Activated CD8-positive, alpha-beta memory T cell treated with anti-CD3 and anti-CD28 coated beads for 48 hours (primary cell): ENCODE measurements around the gene MROH8.

Experiments
- DNase-seq, 3 experiments: peaks; one replicate each; pipeline ENCODE4 v3.0.0-alpha.2; 2020; ENCODE audit warnings: low read depth in 2 of 3, low spot score in 2 of 3

The MROH8 gene

DNA sequence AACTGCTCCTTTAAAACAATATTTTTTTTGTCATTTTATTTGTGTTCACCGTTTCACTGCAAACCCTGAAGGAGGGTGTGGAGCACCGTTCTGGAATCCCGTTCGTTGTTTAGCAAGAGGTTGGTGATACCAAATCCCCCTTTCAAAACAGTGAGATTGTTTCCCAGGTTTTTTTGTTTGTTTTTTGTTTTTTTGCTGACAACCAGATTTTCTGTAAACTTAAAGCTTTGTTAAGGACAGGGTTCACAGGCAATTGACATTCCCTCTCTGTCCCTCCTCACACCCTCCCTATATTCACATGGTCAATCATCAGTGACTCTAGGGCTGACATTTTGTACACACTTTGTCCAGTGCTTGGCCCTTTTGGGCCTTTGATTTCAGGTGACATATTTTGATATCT lies 21.0 kb upstream of the MROH8 start:
- DNase-seq: no peak

DNA sequence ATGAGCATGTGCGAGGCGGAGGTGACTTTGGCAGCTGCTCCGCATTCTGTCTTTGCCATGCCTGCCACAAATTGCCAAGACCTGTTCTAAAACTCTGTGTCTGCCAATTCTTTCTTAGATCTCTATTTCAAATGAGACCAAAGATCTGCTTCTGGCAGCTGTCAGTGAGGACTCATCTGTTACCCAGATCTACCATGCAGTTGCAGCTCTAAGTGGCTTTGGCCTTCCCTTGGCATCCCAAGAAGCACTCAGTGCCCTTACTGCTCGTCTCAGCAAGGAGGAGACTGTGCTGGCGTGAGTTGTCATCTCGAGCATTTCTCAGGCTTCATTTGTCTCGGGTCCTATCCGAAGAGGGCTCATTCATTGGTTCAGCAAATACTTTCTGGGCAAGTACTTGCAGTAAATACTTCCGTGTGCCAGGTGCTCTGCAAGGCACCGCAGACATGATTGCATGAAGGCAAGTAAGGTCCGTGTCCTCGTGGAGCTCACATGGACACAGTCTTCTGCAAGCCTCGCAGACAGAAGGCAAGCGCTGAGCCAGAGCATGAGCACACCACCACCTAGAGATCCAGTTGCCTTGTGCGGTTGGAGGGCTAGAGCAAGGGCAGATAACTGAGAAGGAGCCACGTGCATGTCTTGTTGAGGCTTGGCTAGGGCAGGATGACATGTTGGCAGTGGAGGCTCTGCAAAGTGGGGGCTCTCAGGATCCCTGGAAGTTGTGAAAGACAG lies 19.7 kb upstream of the MROH8 start:
- DNase-seq: no peak

DNA sequence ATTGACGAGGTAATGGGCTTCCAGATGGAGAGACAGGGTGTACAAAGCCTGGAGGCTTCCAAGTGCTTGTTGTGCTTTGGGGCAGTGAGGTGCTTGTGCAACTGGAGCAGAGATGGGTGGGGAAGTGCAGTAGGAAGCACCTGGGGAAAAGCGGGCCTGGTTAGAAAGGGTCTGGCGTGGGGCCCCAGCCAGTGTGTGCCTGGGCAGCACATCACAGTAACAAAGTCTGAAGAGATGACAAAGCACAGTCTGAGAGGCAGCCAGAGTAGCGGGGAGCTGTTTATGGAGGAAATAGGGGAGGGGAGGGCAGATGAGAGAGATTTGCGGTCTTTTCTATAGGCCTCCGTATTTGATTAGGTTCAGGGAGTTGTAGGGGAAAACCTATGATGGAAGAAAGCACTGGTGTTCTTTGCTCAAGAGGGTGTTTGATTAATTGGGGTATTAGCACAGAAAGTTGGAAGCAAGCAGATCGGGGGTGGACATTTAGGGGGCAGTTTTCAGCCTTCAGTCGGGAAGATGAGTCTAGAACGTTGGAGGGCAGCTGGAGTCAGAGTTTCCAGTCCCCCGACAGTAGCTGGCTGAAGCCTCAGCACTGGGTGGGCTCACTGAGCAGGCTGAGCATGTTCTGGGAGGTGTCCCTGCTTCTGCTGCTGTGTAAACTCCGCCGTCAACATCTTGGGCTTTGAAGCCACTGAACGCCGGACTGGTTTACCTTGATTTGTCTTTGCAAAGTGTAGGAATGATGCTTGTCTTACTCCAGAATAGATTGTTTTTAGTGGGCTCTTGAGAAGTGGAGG lies 15.5 kb upstream of the MROH8 start:
- DNase-seq: no peak

DNA sequence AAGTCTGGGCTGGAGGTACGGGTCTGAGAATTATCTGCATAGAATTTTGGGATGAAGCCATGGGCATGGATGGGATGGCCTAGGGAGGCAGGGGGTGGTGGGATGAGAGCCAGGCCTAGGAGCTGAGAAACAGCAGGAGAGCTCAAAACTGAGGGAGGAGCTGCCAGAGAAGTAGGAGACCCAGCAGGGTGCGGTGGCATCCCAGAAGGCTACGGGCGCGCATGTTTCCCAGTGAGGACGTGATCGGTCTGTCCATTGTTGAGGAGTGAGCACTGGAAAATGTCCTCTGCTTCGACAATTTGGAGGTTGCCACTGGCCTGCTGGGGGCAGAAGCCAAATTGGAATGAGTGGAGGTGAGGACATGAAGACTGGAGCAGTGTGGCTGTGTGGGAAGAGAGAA lies 14.5 kb upstream of the MROH8 start:
- no peak for DNase-seq

DNA sequence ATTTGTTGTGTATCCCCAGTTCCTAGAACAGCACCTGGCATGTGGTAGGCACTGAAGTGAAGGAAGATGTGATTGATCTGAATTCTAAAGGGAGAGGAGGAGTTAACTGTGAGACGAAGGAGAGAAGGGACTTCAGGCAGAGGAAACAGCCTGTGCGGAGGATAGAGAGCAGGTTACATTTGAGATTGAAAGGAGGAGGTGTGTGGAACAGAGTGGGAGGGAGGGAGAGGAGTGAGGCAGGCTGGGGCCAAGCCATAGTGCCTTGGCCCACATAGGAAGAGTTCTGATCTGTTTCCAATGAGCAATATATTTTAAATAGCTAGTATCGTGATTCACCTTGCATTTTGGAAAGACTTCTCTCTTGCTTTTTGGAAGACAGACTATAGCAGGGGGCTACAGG lies 13.9 kb upstream of the MROH8 start:
- no peak for DNase-seq

DNA sequence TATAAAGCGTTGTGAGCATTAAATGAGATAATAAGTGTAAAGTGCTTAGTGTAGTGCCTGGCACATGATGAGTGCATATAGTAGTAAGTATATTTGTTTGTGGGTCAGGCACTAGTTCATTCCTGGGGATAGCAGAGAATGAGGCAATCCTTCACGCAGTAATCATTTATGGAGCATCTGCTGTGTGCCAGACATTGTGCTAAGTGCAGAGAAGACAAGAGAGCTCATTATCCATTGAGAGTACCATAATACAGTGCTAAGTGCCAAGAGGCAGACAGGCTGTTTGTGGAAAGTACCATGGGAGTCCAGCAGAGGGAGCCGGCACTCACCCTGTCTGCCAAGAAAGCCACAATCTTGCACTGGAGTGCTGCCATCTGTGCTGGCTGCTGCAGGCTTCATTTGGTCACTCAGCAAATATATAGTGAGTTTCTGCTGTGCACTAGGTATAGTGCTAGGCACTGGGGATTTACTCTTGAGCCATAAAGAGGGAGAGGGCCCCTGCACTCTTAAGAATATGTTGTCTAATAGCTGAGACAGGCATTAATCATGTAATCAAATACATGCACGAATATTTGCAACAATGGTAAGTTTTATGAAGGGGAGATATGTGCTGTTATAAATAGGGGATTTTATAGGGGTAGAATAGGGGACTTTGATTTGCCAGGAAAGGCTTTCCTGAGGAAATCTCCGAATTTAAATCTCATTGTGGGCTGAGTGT lies 12.9 kb upstream of the MROH8 start:
- peak; percentile 32 to 43 (median 40) for DNase-seq

DNA sequence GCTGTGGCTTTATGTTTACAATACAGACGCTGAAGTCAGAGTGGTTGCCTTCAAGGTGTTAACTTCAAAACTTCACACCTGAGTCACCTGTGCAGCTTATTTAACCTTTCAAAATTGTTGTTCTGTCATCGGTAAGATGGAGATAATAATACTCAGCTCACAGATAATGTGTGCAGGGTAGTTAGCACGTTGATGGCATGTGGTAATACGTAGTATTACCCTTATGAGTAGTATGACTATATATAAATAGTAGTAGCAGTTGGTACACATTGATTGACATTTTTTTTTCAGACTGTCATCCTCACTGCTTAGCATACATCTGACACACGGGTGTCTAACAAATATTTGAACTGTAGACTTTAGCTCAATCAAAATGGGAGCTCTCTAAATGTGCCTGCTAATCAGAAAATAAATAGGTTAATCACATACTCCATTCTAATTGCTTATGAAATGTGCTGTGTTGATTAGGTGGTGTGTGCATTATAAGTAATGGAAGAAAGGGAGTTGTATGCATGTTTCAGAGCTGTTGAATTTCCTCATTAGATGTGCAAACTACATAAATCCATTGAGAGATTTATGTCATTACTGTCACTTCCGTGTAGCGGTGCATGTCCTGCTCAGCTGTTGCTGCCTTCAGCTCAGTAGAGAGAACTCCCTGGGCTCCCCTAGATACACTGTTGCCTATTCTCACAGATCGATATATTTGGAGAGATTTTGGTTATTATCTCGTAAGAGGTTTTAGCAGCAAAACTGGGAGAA lies 11.2 kb upstream of the MROH8 start:
- DNase-seq: no peak

DNA sequence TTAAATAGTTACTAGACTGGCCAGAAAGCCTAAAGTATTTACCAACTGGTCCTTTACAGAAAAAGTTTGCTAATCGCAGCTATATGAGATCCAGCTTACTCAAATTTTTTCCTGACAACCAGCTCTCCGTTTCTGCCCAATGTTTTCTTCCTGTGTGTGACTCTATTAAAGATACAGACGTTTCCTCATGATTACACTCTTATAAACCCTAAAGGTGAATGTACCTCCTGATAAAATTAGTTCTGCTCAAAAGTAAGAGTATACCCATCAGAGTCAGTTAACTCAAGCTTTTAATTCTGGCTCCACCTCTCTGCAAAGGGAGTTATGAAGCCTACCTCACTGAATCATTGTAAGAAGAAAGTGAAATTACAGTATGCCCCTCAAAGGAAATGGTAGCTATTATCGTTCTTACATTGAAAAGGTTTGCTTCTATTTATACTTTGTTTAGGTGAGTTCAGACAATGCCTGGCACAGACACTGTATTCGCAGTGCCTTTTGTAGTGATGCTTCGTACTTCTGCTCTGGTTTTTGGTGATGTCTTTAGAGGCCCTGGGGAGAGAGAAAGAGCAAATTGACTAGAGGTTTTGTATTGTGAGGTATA lies 10.2 kb upstream of the MROH8 start:
- no peak for DNase-seq

DNA sequence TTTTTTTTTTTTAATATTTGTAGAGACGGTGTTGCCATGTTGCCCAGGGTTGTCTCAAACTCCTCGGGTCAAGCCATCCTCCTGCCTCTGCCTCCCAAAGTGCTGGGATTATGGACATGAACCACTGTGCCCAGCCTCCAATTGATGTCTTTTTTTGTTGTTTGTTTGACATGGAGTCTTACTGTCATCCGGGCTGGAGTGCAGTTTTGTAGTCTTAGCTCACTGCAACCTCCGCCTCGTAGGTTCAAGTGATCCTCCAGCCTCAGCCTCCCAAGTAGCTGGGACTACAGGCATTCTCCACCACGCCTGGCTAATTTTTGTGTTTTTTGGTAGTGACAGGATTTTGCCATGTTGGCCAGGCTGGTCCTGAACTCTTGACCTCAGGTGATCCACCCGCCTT lies 9.4 kb upstream of the MROH8 start:
- DNase-seq: no peak

DNA sequence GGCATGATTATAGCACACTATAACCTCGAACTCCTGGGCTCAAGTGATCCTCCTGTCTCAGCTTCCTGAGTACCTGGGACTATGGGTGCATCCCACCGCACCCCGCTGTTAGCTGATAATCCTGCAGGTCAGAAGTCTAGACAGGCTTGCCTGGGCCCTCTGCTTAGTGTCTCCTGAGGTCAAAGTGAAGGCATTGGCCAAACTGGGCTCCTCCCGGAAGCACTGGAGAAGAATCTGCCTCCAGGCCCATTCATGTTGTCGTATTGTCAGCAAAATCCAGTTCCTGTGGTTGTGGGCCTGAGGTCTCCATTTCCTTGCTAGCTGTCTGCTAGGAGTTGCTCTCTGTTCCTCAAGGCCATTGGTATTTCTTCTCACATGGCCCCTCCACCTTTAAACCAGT lies 6.3 kb upstream of the MROH8 start:
- DNase-seq: no peak

DNA sequence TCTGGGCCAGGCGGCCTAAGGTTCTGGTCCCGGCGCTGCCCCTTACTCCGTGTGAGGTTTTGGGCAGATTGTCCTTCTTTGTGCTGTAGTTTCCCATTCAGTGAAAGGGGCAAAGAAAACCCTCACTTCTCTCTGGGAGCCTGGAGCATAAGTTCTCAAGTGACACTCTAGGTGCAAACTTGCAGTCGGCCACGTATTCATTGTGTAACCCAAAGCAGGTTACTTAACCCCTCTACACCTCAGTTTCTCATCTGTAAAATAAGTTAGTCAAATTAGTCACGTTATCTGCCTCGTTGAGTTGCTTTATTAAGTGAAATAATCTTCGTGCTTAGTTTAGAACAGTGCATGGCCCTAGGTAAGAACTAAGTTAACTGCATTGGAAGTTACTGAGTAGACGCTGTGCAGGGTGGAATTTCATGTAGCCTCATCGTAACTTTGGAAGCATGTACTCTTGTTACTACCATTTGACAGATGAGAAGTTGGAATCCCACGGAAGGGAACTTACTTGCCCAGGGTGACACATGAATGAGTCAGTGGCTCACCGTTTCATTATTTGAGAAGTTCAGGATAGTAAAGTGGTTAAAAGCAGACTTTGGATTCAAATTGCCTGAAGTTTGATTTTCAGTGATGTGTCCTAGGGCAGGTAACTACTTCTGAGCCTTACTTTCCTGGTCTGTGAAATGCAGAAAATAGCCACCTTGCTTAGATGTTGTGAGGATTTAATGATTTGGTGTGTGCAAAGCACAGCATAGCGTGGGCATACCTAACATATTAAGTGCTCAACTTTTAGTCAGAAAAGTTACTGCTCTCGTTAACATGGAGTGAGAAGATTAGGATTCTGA lies 556 bp upstream of the MROH8 start:
- no peak for DNase-seq

DNA sequence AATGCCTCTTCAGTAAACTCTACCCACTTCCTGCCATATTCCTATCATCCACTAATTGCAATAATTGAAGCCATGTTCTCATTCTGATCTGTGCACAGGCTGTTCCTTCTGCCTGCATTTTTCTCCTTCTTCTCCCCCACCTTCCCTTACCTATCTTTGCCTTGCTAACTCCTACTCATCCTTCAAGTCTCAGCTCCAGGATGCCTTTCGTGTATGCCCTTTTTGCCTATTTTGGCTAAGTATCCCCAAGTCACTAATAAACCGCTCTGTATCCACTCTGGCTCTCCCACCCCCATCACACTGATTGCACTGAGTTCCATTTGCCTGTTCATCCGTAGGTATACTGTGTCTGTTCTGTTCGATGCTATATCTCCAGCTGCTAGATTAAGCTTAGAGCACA lies 6.5 kb downstream of the MROH8 start:
- no peak for DNase-seq

DNA sequence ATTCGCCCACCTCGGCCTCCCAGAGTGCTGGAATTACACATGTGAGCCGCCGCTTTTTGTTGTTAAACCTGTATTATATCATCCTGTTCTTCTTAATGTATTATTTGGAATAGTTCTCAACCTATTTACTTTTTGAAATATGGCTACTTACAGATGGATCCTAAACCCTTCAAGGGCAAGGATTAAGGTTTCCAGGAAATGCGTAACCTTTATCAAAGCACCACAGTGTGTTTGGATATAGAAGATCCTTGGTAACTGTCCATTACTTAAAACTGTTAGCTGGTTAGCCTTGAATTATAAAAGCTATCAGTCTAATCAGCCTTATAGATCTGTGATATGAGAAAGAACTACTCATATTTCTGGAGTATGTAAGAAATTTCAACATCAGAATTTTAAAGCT lies 12.5 kb downstream of the MROH8 start:
- DNase-seq: no peak

DNA sequence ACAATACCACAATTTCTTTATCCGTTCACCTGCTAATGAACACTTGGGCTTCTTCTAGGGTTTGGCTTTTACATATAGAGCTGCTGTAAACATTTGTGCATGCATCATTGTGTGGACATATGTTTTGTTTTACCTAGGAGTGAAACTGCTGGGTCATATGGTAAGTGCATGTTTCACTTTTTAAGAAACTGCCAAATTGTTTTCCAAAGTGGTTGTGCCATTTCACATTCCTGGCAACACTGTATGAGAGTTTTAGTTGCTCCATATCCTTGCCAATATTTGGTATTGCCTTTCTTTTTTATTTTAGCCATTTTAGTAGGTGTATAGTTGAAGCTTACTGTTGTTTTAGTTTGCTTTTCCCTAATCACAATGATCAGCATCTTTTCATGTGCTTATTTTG lies 14.3 kb downstream of the MROH8 start:
- DNase-seq: no peak

DNA sequence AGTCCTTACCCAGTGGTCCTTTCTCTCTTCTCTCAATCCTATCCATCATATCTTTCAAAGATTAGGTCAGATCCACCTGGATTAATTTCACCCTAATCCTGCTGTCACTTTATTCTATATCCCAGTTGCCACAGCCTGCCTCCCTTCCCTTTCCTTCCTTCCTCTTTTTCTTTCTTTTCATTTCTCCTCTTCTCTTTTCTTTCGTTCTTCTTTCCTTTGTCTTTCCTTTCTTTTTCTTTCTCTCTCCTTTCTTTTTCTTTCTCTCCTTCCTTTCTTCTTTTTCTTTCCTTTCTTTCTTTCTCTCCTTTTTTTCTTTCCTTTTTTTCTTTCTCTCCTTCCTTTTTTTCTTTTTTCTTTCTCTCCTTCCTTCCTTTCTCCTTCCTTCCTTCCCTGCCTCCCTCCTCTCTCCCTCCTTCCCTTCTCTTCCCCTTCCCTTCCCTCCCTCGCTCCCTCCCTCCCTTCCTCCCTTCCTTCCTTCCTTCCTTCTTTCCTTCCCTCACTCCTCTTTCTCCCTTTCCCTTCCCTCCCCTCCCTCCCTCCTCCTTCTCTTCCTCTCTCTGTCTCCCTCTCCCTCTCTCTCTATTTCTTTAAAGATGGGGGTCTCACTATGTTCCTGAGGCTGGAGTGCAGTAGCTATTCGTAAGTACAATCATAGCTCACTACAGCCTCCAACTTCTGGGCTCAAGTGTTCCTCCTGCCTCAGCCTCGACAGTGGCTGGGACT lies 15.4 kb downstream of the MROH8 start:
- no peak for DNase-seq

DNA sequence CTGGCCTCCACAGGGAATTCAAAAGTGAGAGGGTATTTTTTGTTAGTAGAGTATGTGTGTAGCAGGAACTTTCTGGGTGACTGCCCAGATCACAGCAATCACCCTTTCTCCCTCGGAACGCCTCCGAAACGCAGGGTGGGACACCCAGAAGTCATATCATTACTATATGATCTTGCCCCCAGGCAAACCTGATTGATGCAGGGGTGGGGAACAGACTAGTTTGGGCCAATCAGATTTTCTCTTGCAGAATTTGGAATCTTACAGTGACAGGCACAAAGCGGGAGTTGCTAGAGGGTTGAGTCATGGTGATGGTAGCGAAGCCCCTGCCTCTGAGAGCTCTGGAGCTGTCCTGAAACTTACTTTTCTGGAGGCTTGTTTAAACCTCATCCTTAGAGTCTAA lies 16.7 kb downstream of the MROH8 start:
- DNase-seq: no peak

DNA sequence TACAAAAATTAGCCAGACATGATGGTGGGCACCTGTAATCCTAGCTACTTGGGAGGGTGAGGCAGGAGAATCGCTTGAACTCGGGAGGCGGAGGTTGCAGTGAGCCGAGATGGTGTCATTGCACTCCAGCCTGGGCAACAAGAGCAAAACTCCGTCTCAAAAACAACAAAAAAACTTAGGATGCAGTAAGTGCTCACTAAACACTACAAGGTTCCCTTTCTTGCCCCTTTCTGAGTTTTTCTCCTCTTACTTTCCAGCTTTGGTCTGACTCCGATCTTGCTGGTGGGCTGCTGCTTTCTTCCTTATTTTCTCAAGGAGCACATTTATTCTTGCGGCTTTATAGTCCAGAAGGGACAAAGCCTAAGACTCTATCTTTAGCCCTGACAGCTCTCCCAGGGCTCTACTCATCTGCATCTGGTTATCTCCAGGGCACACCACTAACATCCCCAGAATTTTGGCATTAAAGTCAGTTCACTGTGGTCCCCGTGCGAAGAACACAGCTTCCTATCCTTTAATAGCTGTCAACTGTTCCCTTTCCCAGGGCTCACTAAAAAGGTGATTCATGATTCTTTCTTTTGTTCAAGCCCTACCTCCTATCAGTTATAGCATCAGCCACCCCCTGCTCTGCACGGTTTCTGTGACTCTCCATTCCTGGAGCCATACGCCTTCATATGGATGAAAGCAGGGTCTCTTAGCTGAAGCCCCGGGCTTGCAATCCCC lies 17.4 kb downstream of the MROH8 start:
- no peak for DNase-seq

DNA sequence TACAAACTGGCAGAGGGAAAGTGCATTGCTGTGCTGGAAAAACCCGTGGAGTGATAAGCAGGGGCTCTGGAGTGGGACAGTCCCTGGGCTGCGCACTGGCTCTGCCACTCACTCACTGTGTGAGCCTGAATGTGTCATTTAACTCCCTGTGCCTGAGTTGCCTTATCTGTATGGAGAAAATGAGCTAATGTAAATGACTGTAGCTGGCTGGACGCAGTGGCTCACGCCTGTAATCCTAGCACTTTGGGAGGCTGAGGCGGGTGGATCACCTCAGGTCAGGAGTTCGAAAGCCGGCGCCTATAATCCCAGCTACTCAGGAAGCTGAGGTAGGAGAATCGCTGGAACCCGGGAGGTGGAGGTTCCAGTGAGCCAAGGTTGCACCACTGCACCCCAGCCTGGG lies 18.7 kb downstream of the MROH8 start:
- DNase-seq: no peak

DNA sequence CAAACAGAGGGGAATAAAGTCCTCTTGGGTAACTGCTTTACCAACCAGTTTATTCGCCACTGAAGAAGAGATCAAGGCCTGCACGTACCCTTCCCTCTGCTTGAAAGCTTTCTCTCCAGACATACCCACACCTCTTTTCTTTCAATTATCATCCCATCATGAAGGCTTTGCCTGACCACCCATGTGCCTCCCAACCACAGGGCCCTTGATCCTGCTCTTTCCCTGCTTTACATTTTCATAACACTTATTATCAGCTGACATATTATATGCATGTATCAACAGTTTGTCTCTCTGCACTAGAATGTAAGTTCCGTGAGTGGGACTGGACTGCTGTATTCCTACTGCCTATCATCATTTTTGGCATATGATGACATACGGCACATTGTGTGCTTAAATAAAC lies 21.1 kb downstream of the MROH8 start:
- no peak for DNase-seq
